Stimulated activated CD8-positive, alpha-beta memory T cell treated with anti-CD3 and anti-CD28 coated beads, Interleukin-15, amount 100 ng/mL, for 48 hours (primary cell): ENCODE results near the gene CRAMP1.
"Not testable (repeated sequence)": the region's sequence is repeated elsewhere in the genome, so short reads cannot be mapped to it uniquely, and the experiment has no call there.

Experiments
- DNase-seq, 2 donors: peaks; one replicate each; pipeline ENCODE4 v3.0.0-alpha.2; 2020; ENCODE audit warnings: low read depth in 2 of 2

Gene CRAMP1

GRCh38 chr16:1687427-1688316, 75.5 kb downstream of the CRAMP1 start:
- DNase-seq: no peak

GRCh38 chr16:1688807-1689560, 76.8 kb downstream of the CRAMP1 start:
- DNase-seq: no peak

GRCh38 chr16:1689853-1690252, 77.7 kb downstream of the CRAMP1 start:
- no peak for DNase-seq

- no peak for DNase-seq
Observed at GRCh38 chr16:1690810-1691209, 78.7 kb downstream of the CRAMP1 start.

DNA sequence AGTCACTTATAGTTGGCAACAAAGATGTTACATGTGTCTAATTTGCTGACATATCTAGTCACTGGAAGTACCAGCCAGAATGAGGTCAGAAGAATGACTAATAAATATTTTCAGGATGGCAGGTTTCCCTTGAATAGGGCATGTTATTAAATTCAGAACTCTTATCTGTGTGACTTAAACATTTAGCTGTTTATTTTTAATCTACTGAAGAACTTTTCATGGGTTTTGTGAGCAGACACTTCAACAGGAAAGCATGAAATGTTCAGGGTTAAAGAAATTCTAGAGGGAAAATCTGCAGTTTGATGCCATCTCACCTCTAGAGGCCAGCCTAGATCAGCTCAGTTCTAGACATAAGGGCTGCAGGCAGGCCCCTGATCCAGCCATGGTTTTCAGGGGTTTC, 79.1 kb downstream of the CRAMP1 start:
- DNase-seq: no peak

GRCh38 chr16:1691956-1692355, 79.8 kb downstream of the CRAMP1 start:
- no peak for DNase-seq

GRCh38 chr16:1696863-1697262, 84.7 kb downstream of the CRAMP1 start:
- no peak for DNase-seq

DNA sequence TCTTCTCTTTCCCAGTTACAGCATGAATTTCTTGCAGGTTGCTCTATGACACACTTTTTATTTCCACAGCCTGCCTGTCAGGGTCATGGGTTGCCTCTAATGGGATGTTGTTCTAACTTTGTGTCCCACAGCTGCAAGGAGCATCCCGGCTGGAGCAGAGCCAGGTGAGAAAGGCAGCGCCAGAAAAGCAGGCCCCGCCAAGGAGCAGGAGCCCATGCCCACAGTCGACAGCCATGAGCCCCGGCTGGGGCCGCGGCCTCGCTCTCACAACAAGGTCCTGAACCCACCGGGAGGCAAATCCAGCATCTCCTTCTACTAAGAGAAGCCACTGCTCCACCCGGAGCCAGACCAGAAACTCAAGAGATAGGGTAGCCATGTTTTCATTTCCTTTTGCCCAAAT, 86.5 kb downstream of the CRAMP1 start:
- DNase-seq: no peak

DNA sequence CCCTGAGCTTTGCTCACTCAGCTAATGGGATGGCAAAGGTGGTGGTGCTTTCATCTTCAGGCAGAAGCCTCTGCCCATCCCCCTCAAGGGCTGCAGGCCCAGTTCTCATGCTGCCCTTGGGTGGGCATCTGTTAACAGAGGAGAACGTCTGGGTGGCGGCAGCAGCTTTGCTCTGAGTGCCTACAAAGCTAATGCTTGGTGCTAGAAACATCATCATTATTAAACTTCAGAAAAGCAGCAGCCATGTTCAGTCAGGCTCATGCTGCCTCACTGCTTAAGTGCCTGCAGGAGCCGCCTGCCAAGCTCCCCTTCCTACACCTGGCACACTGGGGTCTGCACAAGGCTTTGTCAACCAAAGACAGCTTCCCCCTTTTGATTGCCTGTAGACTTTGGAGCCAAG, 88.1 kb downstream of the CRAMP1 start:
- DNase-seq: no peak

- no peak for DNase-seq
Observed at GRCh38 chr16:1701216-1701878, 89.2 kb downstream of the CRAMP1 start.

DNA sequence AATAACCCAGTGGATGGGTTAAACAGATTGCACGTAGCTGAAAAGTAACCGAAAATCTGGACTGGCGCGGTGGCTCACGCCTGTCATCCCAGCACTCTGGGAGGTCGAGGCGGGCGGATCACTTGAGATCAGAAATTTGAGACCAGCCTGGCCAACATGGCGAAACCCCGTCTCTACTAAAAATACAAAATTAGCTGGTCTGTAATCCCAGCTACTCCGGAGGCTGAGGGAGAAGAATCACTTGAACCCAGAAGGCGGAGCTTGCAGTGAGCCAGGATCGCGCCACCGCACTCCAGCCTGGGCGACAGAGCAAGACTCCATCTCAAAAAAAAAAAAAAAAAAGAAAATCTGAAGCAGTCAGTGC, 93.1 kb downstream of the CRAMP1 start:
- DNase-seq: not testable (repeated sequence)

DNA sequence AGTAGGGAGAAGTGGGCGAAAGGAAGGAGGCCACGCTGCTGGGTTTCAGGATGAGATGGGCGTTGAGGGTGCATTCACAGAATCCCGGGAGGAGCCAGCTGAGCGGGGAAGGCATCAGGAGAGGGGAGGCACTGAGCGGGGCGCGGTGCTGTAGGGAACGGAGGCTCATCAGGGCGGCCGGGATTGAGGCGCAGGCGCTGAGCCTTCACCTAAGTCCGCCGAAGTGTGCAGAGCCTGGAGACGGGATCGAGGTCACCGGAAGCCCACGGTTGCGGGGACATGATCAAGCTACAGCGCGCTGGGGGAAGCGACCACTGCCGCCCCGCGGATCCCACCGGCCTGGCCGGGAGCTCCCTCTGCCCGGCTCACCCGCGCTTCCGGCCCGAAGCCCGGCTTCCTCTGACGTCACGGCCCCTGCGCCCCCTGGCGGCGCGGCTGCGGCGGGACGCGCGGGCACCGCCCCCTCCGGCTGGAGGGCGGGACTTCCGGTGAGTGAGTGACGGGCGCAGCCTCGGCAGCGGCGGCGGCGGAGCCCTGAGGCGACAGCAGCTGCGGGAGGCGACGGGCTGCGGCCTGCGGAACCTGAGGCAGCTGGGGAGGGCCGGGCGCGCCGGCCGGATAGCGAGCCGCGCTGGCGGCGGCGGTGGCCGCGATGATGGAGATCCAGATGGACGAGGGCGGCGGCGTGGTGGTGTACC, 93.7 kb downstream of the CRAMP1 start, which contains the start of gene MAPK8IP3:
Gene MAPK8IP3 (plus strand): TSS at position 508 of the 698 bp plus-strand sequence. CDS start 145 bp downstream, at position 653.
- DNase-seq: peak; percentile 86 to 89

- peak in 1 of 2 donors; percentile 21 for DNase-seq
Observed at GRCh38 chr16:1706386-1707192, 94.4 kb downstream of the CRAMP1 start.

GRCh38 chr16:1707193-1707790, 95.1 kb downstream of the CRAMP1 start:
- no peak for DNase-seq

- DNase-seq: no peak
Observed at GRCh38 chr16:1708083-1708767, 96.1 kb downstream of the CRAMP1 start.

- no peak for DNase-seq
Observed at GRCh38 chr16:1708768-1709180, 96.6 kb downstream of the CRAMP1 start.

DNA sequence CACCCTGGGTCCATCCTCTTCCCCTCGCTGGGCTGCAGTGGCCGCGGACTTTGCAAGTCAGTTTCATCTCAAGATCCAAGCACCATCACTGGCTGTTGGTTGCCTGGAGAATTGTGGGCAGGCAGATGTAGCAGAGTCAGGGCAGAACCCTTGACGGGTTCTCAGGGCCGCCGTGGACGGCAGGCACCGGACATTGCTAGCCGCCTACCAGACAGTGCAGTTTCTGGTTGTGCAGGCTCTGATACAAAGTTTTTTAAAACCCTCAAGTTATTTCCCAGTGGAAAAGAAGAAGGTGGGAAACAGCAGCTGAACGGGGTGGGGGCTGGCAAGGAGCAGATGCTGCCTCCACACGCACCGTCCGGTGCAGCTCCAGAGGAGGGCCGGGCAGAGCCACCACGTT, 97.2 kb downstream of the CRAMP1 start:
- DNase-seq: no peak

DNA sequence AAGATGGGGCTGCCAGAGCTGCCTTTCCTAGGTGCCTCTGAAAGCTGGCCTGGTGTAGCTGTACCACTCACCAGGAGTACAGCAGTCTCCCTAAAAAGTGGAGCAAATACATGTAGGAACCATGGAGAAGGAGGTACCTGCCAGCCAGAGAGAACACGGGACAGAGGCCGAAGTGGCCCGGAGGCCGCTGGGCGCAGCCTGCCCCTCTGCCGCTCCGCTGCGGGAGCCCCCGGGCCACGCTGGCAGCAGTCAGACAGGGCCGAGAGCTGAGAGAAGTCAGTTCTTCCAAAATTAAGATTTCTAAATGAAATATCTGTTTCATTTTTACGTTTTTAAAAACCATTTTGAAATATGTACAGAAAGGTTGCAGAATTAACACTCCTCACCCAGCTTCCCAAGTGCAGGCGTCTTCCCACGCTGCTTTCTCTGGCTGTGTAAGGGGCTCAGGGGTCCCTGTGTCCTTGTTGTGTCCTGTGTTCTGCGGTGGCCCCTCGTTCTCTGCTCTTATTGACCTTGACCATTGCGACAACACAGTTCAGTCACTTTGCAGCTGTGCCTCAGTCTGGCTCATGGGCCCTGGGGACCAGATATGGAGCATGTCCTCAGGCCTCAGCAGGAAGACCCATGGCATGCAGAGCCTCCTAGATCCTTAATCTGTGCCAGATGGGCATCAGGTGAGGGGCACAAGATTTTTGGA, 98.8 kb downstream of the CRAMP1 start:
- DNase-seq: no peak

DNA sequence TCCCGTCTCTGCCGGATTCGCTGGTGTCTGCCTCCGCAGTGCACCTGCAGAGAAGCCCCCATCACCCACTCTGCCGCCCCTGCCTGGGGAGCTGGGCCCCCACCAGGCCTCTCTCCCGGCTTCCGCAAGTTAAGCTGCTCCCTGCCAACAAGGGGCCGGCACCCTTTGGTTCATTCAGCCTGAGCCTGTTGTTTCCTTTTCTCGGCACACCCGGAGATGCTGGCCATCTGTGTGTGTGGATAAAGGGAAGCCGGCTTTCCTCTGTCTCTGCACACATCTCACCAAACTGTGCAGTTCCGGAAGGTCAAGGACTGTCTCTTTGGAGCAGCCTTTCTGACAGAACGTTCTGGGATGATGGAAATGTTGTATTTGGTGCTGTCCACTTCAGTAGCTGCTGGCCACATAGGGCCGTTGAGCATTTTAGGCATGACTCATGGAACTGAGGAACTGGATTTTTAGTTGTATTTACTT, 100.7 kb downstream of the CRAMP1 start:
- DNase-seq: no peak
